Measurements from ENCODE around the gene CDCA7L.

DNA sequence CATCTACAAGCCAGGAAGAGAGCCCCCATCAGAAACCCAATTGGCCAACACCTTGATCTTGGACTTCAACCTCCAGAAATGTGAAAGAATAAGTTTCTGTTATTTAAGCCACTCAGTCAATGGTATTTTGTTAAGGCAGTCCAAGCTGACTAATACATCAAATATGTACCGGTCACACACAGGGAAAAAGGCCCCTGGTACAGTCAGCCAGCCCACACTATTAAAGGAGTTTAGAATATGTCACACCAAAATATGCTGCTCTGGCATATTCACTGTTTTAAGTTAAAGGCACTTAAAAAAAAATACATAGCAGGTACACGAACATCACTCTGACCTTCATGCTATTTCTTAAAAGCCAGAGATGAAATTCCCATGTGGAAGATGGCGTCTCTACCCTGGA, 15.2 kb upstream of the CDCA7L start:
- TF ChIP-seq CTCF (conservative IDR thresholded peaks at IDR 0.05; ENCODE audit: low read depth, low read length) (no peak), EZH2 (IDR thresholded peaks at IDR 0.05; ENCODE audit: low read length, unreplicated experiment) (no peak)

Measured in PC-3 (cell line).